Tibial artery (tissue), 4 donors: Measurements from ENCODE around the gene ITGAL.
"Not testable (repeated sequence)": the region's sequence is repeated elsewhere in the genome, so short reads cannot be mapped to it uniquely, and the experiment has no call there.

Source experiments
- DNase-seq, 2 donors: peaks; one replicate each; pipeline ENCODE4 v3.0.0-alpha.2; 2019
- H3K27ac ChIP-seq, 2 donors: fragments of 200-600 bp; sonication (generic) in 1 of 2; 1 replicate in 1 of 2; 2 replicates in 1 of 2; pipeline ENCODE4 v1.5.1; 2018 to 2019; ENCODE audit warnings: mild to moderate bottlenecking in 1 of 2
- H3K27me3 ChIP-seq, 2 donors: fragments of 200-600 bp; sonication (generic) in 1 of 2; one replicate each; pipeline versions ENCODE4 v1.5.1 to v1.6.0; 2016 to 2019
- H3K36me3 ChIP-seq, 3 donors: fragments of 200-600 bp; sonication (generic) in 2 of 3; one replicate each; pipeline ENCODE4 v1.5.1; 2016 to 2019; ENCODE audit warnings: mild to moderate bottlenecking in 2 of 3
- H3K4me1 ChIP-seq, 4 donors: fragments of 200-600 bp; sonication (generic) in 2 of 4; 1 replicate in 3 of 4; 2 replicates in 1 of 4; pipeline ENCODE4 v1.5.1; 2016 to 2019
- H3K4me3 ChIP-seq, 2 donors: fragments of 200-600 bp; sonication (generic) in 1 of 2; 1 replicate in 1 of 2; 2 replicates in 1 of 2; pipeline ENCODE4 v1.5.1; 2018 to 2019; ENCODE audit warnings: mild to moderate bottlenecking in 2 of 2
- H3K9me3 ChIP-seq, 3 donors: fragments of 200-600 bp; sonication (generic) in 1 of 3; one replicate each; pipeline ENCODE4 v1.5.1; 2016 to 2019
- intact Hi-C: fragments of 100-400 bp; cut with DNase I; formaldehyde crosslinking; loops from one replicate; pipeline ENCODE4 v1.15.0; 2023; ENCODE audit warnings: low total_unique reads
- TF ChIP-seq, protein P1 (sequence below), 2 experiments: fragments of 200-600 bp in 1 of 2; fragments of 450-650 bp in 1 of 2; IDR thresholded peaks; one replicate each; pipeline ENCODE4 v1.5.1; 2017 to 2019; ENCODE audit warnings: antibody characterized with exemption in 2 of 2, mild to moderate bottlenecking in 1 of 2, moderate library complexity in 1 of 2

ITGAL gene

DNA sequence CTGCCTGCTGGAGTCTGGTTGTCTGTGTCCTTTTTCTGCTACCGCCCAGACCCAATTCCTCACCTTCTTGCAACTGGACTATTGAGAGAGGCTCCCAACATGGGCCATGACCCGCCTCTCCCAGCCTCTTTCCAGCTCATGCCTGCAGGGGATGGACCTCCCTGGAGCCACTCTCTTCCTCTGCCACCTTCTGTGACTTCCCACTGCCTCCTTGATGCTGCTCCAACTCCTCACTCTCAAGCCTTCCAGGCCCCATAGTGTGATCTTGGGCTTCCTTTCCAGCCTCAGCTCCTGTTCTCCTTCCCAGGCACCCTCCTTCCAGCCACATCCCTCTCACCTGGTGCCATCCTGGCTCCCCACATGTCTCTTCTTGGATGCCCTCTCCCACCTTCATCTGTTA, 42.7 kb downstream of the ITGAL start:
- Histone ChIP-seq H3K27ac (no peak overlapping the region), H3K27me3 (peaks cover 0 to 7% of the 10 kb centered on the region in 2 donors), H3K36me3 (no peaks in the 10 kb centered on the region), H3K4me1 (no peaks in the 10 kb centered on the region), H3K9me3 (no peaks in the 10 kb centered on the region), H3K4me3 (no peak overlapping the region)
- intact Hi-C loops = no loop called here
- TF ChIP-seq, protein P1, sequence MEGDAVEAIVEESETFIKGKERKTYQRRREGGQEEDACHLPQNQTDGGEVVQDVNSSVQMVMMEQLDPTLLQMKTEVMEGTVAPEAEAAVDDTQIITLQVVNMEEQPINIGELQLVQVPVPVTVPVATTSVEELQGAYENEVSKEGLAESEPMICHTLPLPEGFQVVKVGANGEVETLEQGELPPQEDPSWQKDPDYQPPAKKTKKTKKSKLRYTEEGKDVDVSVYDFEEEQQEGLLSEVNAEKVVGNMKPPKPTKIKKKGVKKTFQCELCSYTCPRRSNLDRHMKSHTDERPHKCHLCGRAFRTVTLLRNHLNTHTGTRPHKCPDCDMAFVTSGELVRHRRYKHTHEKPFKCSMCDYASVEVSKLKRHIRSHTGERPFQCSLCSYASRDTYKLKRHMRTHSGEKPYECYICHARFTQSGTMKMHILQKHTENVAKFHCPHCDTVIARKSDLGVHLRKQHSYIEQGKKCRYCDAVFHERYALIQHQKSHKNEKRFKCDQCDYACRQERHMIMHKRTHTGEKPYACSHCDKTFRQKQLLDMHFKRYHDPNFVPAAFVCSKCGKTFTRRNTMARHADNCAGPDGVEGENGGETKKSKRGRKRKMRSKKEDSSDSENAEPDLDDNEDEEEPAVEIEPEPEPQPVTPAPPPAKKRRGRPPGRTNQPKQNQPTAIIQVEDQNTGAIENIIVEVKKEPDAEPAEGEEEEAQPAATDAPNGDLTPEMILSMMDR (IDR thresholded peaks at IDR 0.05) = no peak
- DNase-seq = no peak

DNA sequence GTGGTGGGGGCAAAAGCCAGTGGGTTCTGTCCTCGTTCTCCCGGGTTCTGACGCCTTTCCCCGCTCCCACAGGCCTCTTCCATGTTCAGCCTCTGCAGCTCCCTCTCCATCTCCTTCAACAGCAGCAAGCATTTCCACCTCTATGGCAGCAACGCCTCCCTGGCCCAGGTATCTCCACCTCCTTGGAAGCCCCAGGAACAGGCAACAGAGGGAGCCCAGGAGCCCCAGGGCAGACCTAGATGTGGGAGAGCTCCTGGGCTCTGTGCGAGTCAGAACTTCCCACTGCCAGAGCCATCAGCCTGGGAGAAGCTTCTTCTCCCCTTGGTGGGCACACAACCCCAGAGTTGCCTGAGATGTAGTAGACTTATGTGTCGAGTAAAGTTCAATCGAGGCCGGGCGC, 46.0 kb downstream of the ITGAL start:
- H3K36me3 ChIP-seq = no peaks in the 10 kb centered on the region

DNA sequence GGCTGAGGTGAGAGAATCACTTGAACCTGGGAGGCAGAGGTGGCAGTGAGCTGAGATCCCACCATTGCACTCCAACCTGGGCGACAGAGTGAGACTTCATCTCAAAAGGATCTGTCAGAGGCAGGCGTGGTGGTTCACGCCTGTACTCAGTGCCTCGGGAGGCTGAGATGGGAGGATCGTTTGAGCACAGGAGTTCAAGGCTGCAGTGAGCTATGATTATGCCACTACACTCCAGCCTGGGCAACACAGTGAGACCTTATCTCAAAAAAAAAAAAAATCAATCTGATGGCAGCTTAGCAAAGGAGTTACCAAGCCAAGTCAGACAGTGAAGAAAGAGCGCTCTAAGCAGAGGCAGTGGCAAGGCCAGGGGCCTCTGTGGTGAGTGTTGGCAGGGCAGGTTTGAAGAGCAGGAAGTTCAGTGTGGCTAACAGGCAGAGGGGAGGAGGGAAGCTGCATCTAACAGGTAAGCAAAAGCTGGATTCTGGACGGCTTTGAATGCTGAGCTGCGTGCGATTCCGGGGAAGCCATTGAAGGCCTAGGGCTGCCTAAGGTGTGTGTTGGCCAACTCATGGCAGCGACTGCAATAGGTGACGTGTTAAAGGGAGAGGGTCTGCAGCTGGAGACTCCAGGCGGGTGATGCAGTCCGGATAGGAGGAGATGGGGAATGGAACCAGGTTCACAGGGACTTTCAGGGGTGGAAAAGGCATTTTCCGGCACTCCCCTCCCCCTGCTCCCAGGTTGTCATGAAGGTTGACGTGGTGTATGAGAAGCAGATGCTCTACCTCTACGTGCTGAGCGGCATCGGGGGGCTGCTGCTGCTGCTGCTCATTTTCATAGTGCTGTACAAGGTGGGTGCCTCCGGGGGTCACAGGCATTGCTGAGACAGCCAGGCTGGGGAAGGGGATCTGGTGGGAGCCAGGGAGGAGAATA, 46.8 kb downstream of the ITGAL start:
- H3K4me3 ChIP-seq = no peak overlapping the region
- TF ChIP-seq, protein P1 (IDR thresholded peaks at IDR 0.05) = no peak
- no peak for DNase-seq
- no peaks in the 10 kb centered on the region for H3K9me3 ChIP-seq
- H3K27ac ChIP-seq = no peak overlapping the region
- peaks cover 0 to under 1% (median 0%) of the 10 kb centered on the region in 3 donors for H3K36me3 ChIP-seq
- H3K27me3 ChIP-seq = peaks cover 0 to 7% of the 10 kb centered on the region in 2 donors
- intact Hi-C loops = no loop called here
- H3K4me1 ChIP-seq = peaks cover 0 to 3% (median 0%) of the 10 kb centered on the region in 4 donors

More for the DNA sequence above, 46.0 kb downstream of the ITGAL start:
- DNase-seq = no peak
- TF ChIP-seq, protein P1 (IDR thresholded peaks at IDR 0.05) = no peak
- H3K27me3 ChIP-seq = peaks cover 0 to 7% of the 10 kb centered on the region in 2 donors
- H3K4me1 ChIP-seq = no peaks in the 10 kb centered on the region
- no peak overlapping the region for H3K27ac ChIP-seq
- intact Hi-C loops = no loop called here
- no peak overlapping the region for H3K4me3 ChIP-seq
- no peaks in the 10 kb centered on the region for H3K9me3 ChIP-seq

DNA sequence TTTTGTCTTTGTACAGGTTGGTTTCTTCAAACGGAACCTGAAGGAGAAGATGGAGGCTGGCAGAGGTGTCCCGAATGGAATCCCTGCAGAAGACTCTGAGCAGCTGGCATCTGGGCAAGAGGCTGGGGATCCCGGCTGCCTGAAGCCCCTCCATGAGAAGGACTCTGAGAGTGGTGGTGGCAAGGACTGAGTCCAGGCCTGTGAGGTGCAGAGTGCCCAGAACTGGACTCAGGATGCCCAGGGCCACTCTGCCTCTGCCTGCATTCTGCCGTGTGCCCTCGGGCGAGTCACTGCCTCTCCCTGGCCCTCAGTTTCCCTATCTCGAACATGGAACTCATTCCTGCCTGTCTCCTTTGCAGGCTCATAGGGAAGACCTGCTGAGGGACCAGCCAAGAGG, 48.9 kb downstream of the ITGAL start:
- H3K4me3 ChIP-seq = no peak overlapping the region
- intact Hi-C loops = no loop called here
- peaks cover 0 to 17% (median 4%) of the 10 kb centered on the region in 4 donors for H3K4me1 ChIP-seq
- DNase-seq = no peak
- peaks cover 0 to 7% of the 10 kb centered on the region in 2 donors for H3K27me3 ChIP-seq
- no peak overlapping the region for H3K27ac ChIP-seq
- TF ChIP-seq, protein P1 (IDR thresholded peaks at IDR 0.05) = no peak
- H3K36me3 ChIP-seq = peaks cover 0 to 11% (median 7%) of the 10 kb centered on the region in 3 donors
- no peaks in the 10 kb centered on the region for H3K9me3 ChIP-seq

DNA sequence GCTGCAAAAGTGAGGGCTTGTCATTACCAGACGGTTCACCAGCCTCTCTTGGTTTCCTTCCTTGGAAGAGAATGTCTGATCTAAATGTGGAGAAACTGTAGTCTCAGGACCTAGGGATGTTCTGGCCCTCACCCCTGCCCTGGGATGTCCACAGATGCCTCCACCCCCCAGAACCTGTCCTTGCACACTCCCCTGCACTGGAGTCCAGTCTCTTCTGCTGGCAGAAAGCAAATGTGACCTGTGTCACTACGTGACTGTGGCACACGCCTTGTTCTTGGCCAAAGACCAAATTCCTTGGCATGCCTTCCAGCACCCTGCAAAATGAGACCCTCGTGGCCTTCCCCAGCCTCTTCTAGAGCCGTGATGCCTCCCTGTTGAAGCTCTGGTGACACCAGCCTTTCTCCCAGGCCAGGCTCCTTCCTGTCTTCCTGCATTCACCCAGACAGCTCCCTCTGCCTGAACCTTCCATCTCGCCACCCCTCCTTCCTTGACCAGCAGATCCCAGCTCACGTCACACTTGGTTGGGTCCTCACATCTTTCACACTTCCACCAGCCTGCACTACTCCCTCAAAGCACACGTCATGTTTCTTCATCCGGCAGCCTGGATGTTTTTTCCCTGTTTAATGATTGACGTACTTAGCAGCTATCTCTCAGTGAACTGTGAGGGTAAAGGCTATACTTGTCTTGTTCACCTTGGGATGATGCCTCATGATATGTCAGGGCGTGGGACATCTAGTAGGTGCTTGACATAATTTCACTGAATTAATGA, 49.5 kb downstream of the ITGAL start:
- no peak for DNase-seq
- peaks cover 0 to 11% (median 7%) of the 10 kb centered on the region in 3 donors for H3K36me3 ChIP-seq
- intact Hi-C loops = no loop called here
- H3K4me1 ChIP-seq = peaks cover 0 to 17% (median 4%) of the 10 kb centered on the region in 4 donors
- no peaks in the 10 kb centered on the region for H3K9me3 ChIP-seq
- TF ChIP-seq, protein P1 (IDR thresholded peaks at IDR 0.05) = no peak
- H3K27ac ChIP-seq = no peak overlapping the region
- peaks cover 0 to 4% of the 10 kb centered on the region in 2 donors for H3K27me3 ChIP-seq
- no peak overlapping the region for H3K4me3 ChIP-seq

DNA sequence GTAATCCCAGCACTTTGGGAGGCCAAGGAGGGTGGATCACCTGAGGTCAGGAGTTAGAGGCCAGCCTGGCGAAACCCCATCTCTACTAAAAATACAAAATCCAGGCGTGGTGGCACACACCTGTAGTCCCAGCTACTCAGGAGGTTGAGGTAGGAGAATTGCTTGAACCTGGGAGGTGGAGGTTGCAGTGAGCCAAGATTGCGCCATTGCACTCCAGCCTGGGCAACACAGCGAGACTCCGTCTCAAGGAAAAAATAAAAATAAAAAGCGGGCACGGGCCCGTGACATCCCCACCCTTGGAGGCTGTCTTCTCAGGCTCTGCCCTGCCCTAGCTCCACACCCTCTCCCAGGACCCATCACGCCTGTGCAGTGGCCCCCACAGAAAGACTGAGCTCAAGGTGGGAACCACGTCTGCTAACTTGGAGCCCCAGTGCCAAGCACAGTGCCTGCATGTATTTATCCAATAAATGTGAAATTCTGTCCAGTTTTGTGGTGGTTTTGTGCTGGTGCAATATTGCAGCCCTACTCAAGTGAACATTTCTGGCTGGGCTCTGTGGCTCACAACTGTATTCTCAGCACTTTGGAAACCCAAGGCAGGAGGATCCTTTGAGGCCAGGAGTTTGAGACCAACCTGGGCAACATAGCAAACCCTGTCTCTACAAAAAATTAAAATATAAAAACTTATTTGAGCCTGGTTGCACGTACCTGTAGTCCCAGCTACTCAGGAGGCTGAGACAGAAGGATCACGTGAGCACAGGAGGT, 50.3 kb downstream of the ITGAL start:
- intact Hi-C loops = not testable (repeated sequence)

More for the DNA sequence above, 50.3 kb downstream of the ITGAL start:
- H3K9me3 ChIP-seq, H3K4me3 ChIP-seq, DNase-seq, H3K27me3 ChIP-seq, H3K27ac ChIP-seq: not testable (repeated sequence)
- peaks cover 0 to 21% (median 8%) of the 10 kb centered on the region in 4 donors for H3K4me1 ChIP-seq
- peaks cover 0 to 11% (median 7%) of the 10 kb centered on the region in 3 donors for H3K36me3 ChIP-seq
